ENCODE results near the gene SRGAP3.

The SRGAP3 gene

GRCh38 chr3:8979262-8979661 lies 270.2 kb downstream of the SRGAP3 start:
- Histone ChIP-seq H3K9me3 (ENCODE audit: control insufficient read depth in 5 of 5, low read length in 5 of 5) (peaks cover 0 to 6% (median 0%) of the 10 kb centered on the region in 5 donors), H3K9ac (ENCODE audit: low read length in 5 of 5) (no peak overlapping the region), H3K27me3 (ENCODE audit: control insufficient read depth in 5 of 5, insufficient read depth in 4 of 5, low read length in 5 of 5) (peaks cover 0 to 2% (median 0%) of the 10 kb centered on the region in 5 donors), H3K4me3 (ENCODE audit: low read depth in 1 of 5, low read length in 5 of 5) (no peak overlapping the region), H3K4me1 (ENCODE audit: control insufficient read depth in 5 of 5, insufficient read depth in 5 of 5, low read length in 5 of 5) (peaks cover 16 to 40% (median 34%) of the 10 kb centered on the region in 5 donors), H3K36me3 (ENCODE audit: control insufficient read depth in 5 of 5, insufficient read depth in 5 of 5, low read length in 5 of 5) (no peaks in the 10 kb centered on the region), H3K27ac (ENCODE audit: low read depth, low read length) (no peak overlapping the region)

GRCh38 chr3:8978551-8978950 lies 270.9 kb downstream of the SRGAP3 start:
- H3K4me1 ChIP-seq (ENCODE audit: control insufficient read depth in 5 of 5, insufficient read depth in 5 of 5, low read length in 5 of 5): peaks cover 13 to 40% (median 34%) of the 10 kb centered on the region in 5 donors
- no peaks in the 10 kb centered on the region for H3K36me3 ChIP-seq (ENCODE audit: control insufficient read depth in 5 of 5, insufficient read depth in 5 of 5, low read length in 5 of 5)
- H3K4me3 ChIP-seq (ENCODE audit: low read depth in 1 of 5, low read length in 5 of 5): no peak overlapping the region
- no peak overlapping the region for H3K27ac ChIP-seq (ENCODE audit: low read depth, low read length)
- H3K9me3 ChIP-seq (ENCODE audit: control insufficient read depth in 5 of 5, low read length in 5 of 5): peaks cover 0 to 6% (median 0%) of the 10 kb centered on the region in 5 donors
- no peak overlapping the region for H3K9ac ChIP-seq (ENCODE audit: low read length in 5 of 5)
- H3K27me3 ChIP-seq (ENCODE audit: control insufficient read depth in 5 of 5, insufficient read depth in 4 of 5, low read length in 5 of 5): peaks cover 0 to 2% (median 0%) of the 10 kb centered on the region in 5 donors

- Histone ChIP-seq H3K36me3 (ENCODE audit: control insufficient read depth in 5 of 5, insufficient read depth in 5 of 5, low read length in 5 of 5) (no peaks in the 10 kb centered on the region), H3K9me3 (ENCODE audit: control insufficient read depth in 5 of 5, low read length in 5 of 5) (peaks cover 0 to 6% (median 0%) of the 10 kb centered on the region in 5 donors), H3K4me1 (ENCODE audit: control insufficient read depth in 5 of 5, insufficient read depth in 5 of 5, low read length in 5 of 5) (peaks cover 9 to 24% (median 18%) of the 10 kb centered on the region in 5 donors), H3K9ac (ENCODE audit: low read length in 5 of 5) (no peak overlapping the region), H3K27ac (ENCODE audit: low read depth, low read length) (no peak overlapping the region), H3K4me3 (ENCODE audit: low read depth in 1 of 5, low read length in 5 of 5) (no peak overlapping the region), H3K27me3 (ENCODE audit: control insufficient read depth in 5 of 5, insufficient read depth in 4 of 5, low read length in 5 of 5) (peaks cover 0 to 2% (median 0%) of the 10 kb centered on the region in 5 donors)
Measured at GRCh38 chr3:8976540-8977182, 272.8 kb downstream of the SRGAP3 start.

- Histone ChIP-seq H3K36me3 (ENCODE audit: control insufficient read depth in 5 of 5, insufficient read depth in 5 of 5, low read length in 5 of 5) (no peaks in the 10 kb centered on the region), H3K27me3 (ENCODE audit: control insufficient read depth in 5 of 5, insufficient read depth in 4 of 5, low read length in 5 of 5) (peaks cover 0 to 2% (median 0%) of the 10 kb centered on the region in 5 donors), H3K4me3 (ENCODE audit: low read depth in 1 of 5, low read length in 5 of 5) (no peak overlapping the region), H3K9me3 (ENCODE audit: control insufficient read depth in 5 of 5, low read length in 5 of 5) (peaks cover 0 to 6% (median 0%) of the 10 kb centered on the region in 5 donors), H3K27ac (ENCODE audit: low read depth, low read length) (no peak overlapping the region), H3K9ac (ENCODE audit: low read length in 5 of 5) (peak overlapping the region in 1 of 5 donors; percentile 17), H3K4me1 (ENCODE audit: control insufficient read depth in 5 of 5, insufficient read depth in 5 of 5, low read length in 5 of 5) (peaks cover 0 to 11% (median 6%) of the 10 kb centered on the region in 5 donors)
Measured at GRCh38 chr3:8975081-8976020, 274.1 kb downstream of the SRGAP3 start.

GRCh38 chr3:8974458-8974857 lies 275.0 kb downstream of the SRGAP3 start:
- H3K4me1 ChIP-seq (ENCODE audit: control insufficient read depth in 5 of 5, insufficient read depth in 5 of 5, low read length in 5 of 5): peaks cover 0 to 8% (median 2%) of the 10 kb centered on the region in 5 donors
- H3K27me3 ChIP-seq (ENCODE audit: control insufficient read depth in 5 of 5, insufficient read depth in 4 of 5, low read length in 5 of 5): peaks cover 0 to 2% (median 0%) of the 10 kb centered on the region in 5 donors
- H3K36me3 ChIP-seq (ENCODE audit: control insufficient read depth in 5 of 5, insufficient read depth in 5 of 5, low read length in 5 of 5): no peaks in the 10 kb centered on the region
- H3K9me3 ChIP-seq (ENCODE audit: control insufficient read depth in 5 of 5, low read length in 5 of 5): peaks cover 0 to 6% (median 0%) of the 10 kb centered on the region in 5 donors
- H3K4me3 ChIP-seq (ENCODE audit: low read depth in 1 of 5, low read length in 5 of 5): no peak overlapping the region
- no peak overlapping the region for H3K9ac ChIP-seq (ENCODE audit: low read length in 5 of 5)
- no peak overlapping the region for H3K27ac ChIP-seq (ENCODE audit: low read depth, low read length)

DNA sequence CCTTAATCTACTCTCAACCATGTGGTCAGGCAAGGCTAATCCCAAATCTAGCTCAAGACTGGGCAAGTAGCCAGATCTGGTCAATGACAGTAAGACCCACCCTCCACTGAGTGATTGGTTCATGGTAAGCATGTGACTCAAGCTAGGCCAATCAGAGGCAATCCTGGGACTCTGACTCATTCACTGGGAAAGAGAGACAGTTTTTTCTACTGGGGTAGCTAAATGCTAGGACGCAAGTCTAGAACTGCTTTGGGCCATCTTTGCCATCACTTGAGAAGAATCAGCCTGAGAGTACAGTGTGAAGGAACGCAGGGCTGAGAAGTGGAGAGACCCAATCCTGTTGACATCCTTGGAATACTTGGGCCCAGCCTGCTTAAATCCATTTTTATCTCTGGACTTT lies 276.8 kb downstream of the SRGAP3 start:
- Histone ChIP-seq H3K9me3 (ENCODE audit: control insufficient read depth in 5 of 5, low read length in 5 of 5) (no peaks in the 10 kb centered on the region), H3K4me1 (ENCODE audit: control insufficient read depth in 5 of 5, insufficient read depth in 5 of 5, low read length in 5 of 5) (peaks cover 0 to 8% (median 2%) of the 10 kb centered on the region in 5 donors), H3K27me3 (ENCODE audit: control insufficient read depth in 5 of 5, insufficient read depth in 4 of 5, low read length in 5 of 5) (peaks cover 0 to 14% (median 1%) of the 10 kb centered on the region in 5 donors), H3K9ac (ENCODE audit: low read length in 5 of 5) (no peak overlapping the region), H3K36me3 (ENCODE audit: control insufficient read depth in 5 of 5, insufficient read depth in 5 of 5, low read length in 5 of 5) (no peaks in the 10 kb centered on the region), H3K4me3 (ENCODE audit: low read depth in 1 of 5, low read length in 5 of 5) (no peak overlapping the region), H3K27ac (ENCODE audit: low read depth, low read length) (no peak overlapping the region)

DNA sequence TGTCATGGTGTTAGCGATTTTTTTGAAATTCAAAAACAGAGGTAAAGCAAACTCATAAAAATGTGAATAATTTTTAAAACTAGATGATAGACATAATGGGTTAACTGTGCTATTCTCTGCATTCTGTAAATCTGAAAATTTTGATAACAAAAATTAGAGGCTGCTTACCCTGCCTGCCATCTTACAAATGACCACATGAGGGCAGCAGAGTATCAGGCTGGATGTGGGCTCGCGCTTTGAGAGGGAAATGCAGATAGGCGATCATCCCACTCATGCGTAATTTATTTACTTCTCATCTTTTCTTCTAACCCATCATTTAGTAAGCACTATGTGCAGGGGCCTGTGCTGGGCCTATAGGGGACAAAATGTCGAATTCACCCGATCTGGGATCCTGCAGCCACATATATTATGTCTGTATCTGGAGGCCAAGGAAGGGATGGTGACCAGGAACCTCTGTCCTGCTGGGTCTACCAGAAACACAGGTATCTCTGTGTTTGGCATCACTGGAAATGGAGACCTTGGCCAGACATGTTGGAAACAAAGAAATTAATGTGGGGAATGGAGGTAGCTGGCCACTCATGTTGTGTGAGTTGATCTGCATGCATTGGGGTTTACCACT lies 278.4 kb downstream of the SRGAP3 start:
- Histone ChIP-seq H3K36me3 (ENCODE audit: control insufficient read depth in 5 of 5, insufficient read depth in 5 of 5, low read length in 5 of 5) (no peaks in the 10 kb centered on the region), H3K9me3 (ENCODE audit: control insufficient read depth in 5 of 5, low read length in 5 of 5) (no peaks in the 10 kb centered on the region), H3K4me3 (ENCODE audit: low read depth in 1 of 5, low read length in 5 of 5) (no peak overlapping the region), H3K27me3 (ENCODE audit: control insufficient read depth in 5 of 5, insufficient read depth in 4 of 5, low read length in 5 of 5) (peaks cover 0 to 21% (median 3%) of the 10 kb centered on the region in 5 donors), H3K27ac (ENCODE audit: low read depth, low read length) (no peak overlapping the region), H3K9ac (ENCODE audit: low read length in 5 of 5) (no peak overlapping the region), H3K4me1 (ENCODE audit: control insufficient read depth in 5 of 5, insufficient read depth in 5 of 5, low read length in 5 of 5) (peaks cover 0 to 8% (median 2%) of the 10 kb centered on the region in 5 donors)

DNA sequence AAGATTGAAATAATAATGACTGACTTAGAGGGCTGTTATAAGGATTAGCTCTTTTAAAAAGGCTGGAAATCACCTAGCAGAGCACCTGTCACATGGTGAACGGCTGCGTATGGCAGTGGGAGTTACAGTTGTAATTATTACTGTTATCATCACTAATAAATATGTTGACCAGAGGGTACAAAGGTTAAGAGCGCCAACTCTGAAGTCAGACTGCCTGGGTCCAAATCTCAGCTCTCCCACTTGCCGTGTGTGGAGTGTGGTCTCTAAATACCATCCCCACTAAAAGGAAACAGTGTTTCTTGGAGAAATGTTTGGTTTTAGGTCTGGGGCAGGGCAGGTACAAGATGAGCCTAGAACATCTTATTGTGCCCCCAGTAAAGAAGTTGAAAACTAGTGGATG lies 280.2 kb downstream of the SRGAP3 start:
- Histone ChIP-seq H3K9me3 (ENCODE audit: control insufficient read depth in 5 of 5, low read length in 5 of 5) (no peaks in the 10 kb centered on the region), H3K27me3 (ENCODE audit: control insufficient read depth in 5 of 5, insufficient read depth in 4 of 5, low read length in 5 of 5) (peaks cover 0 to 21% (median 3%) of the 10 kb centered on the region in 5 donors), H3K27ac (ENCODE audit: low read depth, low read length) (no peak overlapping the region), H3K9ac (ENCODE audit: low read length in 5 of 5) (no peak overlapping the region), H3K4me3 (ENCODE audit: low read depth in 1 of 5, low read length in 5 of 5) (no peak overlapping the region), H3K4me1 (ENCODE audit: control insufficient read depth in 5 of 5, insufficient read depth in 5 of 5, low read length in 5 of 5) (no peaks in the 10 kb centered on the region), H3K36me3 (ENCODE audit: control insufficient read depth in 5 of 5, insufficient read depth in 5 of 5, low read length in 5 of 5) (no peaks in the 10 kb centered on the region)

DNA sequence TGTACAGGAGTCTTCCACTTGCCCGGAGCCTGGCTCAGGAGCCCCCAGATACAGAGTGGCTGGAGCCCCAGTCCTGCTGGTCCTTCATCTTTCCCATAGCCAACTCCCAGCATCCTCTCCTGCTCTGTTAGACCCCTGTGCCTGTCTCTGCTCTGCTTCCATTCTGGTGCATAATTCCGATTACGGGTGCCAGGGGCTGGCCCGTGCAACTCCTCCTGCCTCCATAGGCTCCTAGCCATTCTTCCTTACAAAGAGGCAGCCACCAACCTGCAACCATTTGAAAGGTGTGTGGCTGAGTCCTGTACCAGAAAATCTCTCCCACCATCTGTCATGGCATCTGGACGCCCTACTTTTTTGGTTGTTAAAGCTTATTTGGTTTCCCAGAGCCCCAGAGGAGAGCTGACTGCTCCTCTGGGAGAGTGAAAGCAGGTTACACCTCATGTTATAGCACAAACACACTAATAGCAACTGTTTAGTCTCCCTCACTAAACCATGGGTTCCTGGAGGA lies 281.0 kb downstream of the SRGAP3 start:
- no peak overlapping the region for H3K4me3 ChIP-seq (ENCODE audit: low read depth in 1 of 5, low read length in 5 of 5)
- no peaks in the 10 kb centered on the region for H3K36me3 ChIP-seq (ENCODE audit: control insufficient read depth in 5 of 5, insufficient read depth in 5 of 5, low read length in 5 of 5)
- H3K27me3 ChIP-seq (ENCODE audit: control insufficient read depth in 5 of 5, insufficient read depth in 4 of 5, low read length in 5 of 5): peaks cover 0 to 21% (median 3%) of the 10 kb centered on the region in 5 donors
- H3K9ac ChIP-seq (ENCODE audit: low read length in 5 of 5): no peak overlapping the region
- H3K27ac ChIP-seq (ENCODE audit: low read depth, low read length): no peak overlapping the region
- no peaks in the 10 kb centered on the region for H3K9me3 ChIP-seq (ENCODE audit: control insufficient read depth in 5 of 5, low read length in 5 of 5)
- peaks cover 0 to 6% (median 5%) of the 10 kb centered on the region in 5 donors for H3K4me1 ChIP-seq (ENCODE audit: control insufficient read depth in 5 of 5, insufficient read depth in 5 of 5, low read length in 5 of 5)
